Tibial artery (tissue), 4 donors: ENCODE measurements around the gene PDCD7.
A peak's percentile ranks its signal among the peaks of the same experiment; 100 is the strongest.

Source experiments
- DNase-seq, 2 donors: peaks; one replicate each; pipeline ENCODE4 v3.0.0-alpha.2; 2019
- H3K27ac ChIP-seq, 2 donors: fragments of 200-600 bp; sonication (generic) in 1 of 2; 1 replicate in 1 of 2; 2 replicates in 1 of 2; pipeline ENCODE4 v1.5.1; 2018 to 2019; ENCODE audit warnings: mild to moderate bottlenecking in 1 of 2
- H3K27me3 ChIP-seq, 2 donors: fragments of 200-600 bp; sonication (generic) in 1 of 2; one replicate each; pipeline versions ENCODE4 v1.5.1 to v1.6.0; 2016 to 2019
- H3K36me3 ChIP-seq, 3 donors: fragments of 200-600 bp; sonication (generic) in 2 of 3; one replicate each; pipeline ENCODE4 v1.5.1; 2016 to 2019; ENCODE audit warnings: mild to moderate bottlenecking in 2 of 3
- H3K4me1 ChIP-seq, 4 donors: fragments of 200-600 bp; sonication (generic) in 2 of 4; 1 replicate in 3 of 4; 2 replicates in 1 of 4; pipeline ENCODE4 v1.5.1; 2016 to 2019
- H3K4me3 ChIP-seq, 2 donors: fragments of 200-600 bp; sonication (generic) in 1 of 2; 1 replicate in 1 of 2; 2 replicates in 1 of 2; pipeline ENCODE4 v1.5.1; 2018 to 2019; ENCODE audit warnings: mild to moderate bottlenecking in 2 of 2
- H3K9me3 ChIP-seq, 3 donors: fragments of 200-600 bp; sonication (generic) in 1 of 3; one replicate each; pipeline ENCODE4 v1.5.1; 2016 to 2019
- CTCF ChIP-seq, 2 experiments: fragments of 200-600 bp in 1 of 2; fragments of 450-650 bp in 1 of 2; IDR thresholded peaks; one replicate each; pipeline ENCODE4 v1.5.1; 2017 to 2019; ENCODE audit warnings: antibody characterized with exemption in 2 of 2, mild to moderate bottlenecking in 1 of 2, moderate library complexity in 1 of 2
- intact Hi-C: fragments of 100-400 bp; cut with DNase I; formaldehyde crosslinking; loops from one replicate; pipeline ENCODE4 v1.15.0; 2023; ENCODE audit warnings: low total_unique reads

The PDCD7 gene

GRCh38 chr15:65087411-65087810, 46.2 kb downstream of the PDCD7 start:
- H3K27ac ChIP-seq = peak overlapping the region; percentile 95 to 96
- H3K4me1 ChIP-seq = peaks cover 0 to 97% (median 86%) of the 10 kb centered on the region in 4 donors
- no peaks in the 10 kb centered on the region for H3K36me3 ChIP-seq
- intact Hi-C loops = no loop called here
- no peak overlapping the region for H3K4me3 ChIP-seq
- no peak for DNase-seq
- no peak for TF ChIP-seq CTCF (IDR thresholded peaks at IDR 0.05)
- no peaks in the 10 kb centered on the region for H3K27me3 ChIP-seq
- H3K9me3 ChIP-seq = no peaks in the 10 kb centered on the region

- Histone ChIP-seq H3K27ac (peak overlapping the region; percentile 95 to 96), H3K27me3 (no peaks in the 10 kb centered on the region), H3K4me1 (peaks cover 0 to 97% (median 86%) of the 10 kb centered on the region in 4 donors), H3K9me3 (no peaks in the 10 kb centered on the region), H3K4me3 (no peak overlapping the region), H3K36me3 (no peaks in the 10 kb centered on the region)
- TF ChIP-seq CTCF (IDR thresholded peaks at IDR 0.05) = peak in 1 of 2 experiments; percentile 7
- DNase-seq = peak in 1 of 2 donors; percentile 68
- intact Hi-C loops = no loop called here
These were observed 46.9 kb downstream of the PDCD7 start for GRCh38 chr15:65086680-65087111.

- H3K9me3 ChIP-seq = no peaks in the 10 kb centered on the region
- DNase-seq = peak in 1 of 2 donors; percentile 71
- peak; percentile 18 to 31 for TF ChIP-seq CTCF (IDR thresholded peaks at IDR 0.05)
- H3K4me3 ChIP-seq = no peak overlapping the region
- H3K27ac ChIP-seq = peak overlapping the region; percentile 95 to 96
- intact Hi-C loops = no loop called here
- no peaks in the 10 kb centered on the region for H3K27me3 ChIP-seq
- H3K36me3 ChIP-seq = no peaks in the 10 kb centered on the region
- H3K4me1 ChIP-seq = peaks cover 0 to 97% (median 89%) of the 10 kb centered on the region in 4 donors
These were observed 47.5 kb downstream of the PDCD7 start for GRCh38 chr15:65085990-65086679.

- no peak overlapping the region for H3K4me3 ChIP-seq
- no peaks in the 10 kb centered on the region for H3K36me3 ChIP-seq
- DNase-seq = peak in 1 of 2 donors; percentile 81
- H3K27ac ChIP-seq = peak overlapping the region; percentile 95 to 96
- H3K9me3 ChIP-seq = no peaks in the 10 kb centered on the region
- intact Hi-C loops = no loop called here
- no peaks in the 10 kb centered on the region for H3K27me3 ChIP-seq
- no peak for TF ChIP-seq CTCF (IDR thresholded peaks at IDR 0.05)
- peaks cover 0 to 97% (median 89%) of the 10 kb centered on the region in 4 donors for H3K4me1 ChIP-seq
These were observed 48.3 kb downstream of the PDCD7 start for GRCh38 chr15:65085207-65085753.

- intact Hi-C loops = no loop called here
These were observed 49.0 kb downstream of the PDCD7 start for GRCh38 chr15:65084500-65085206.

More at GRCh38 chr15:65084500-65085206, 49.0 kb downstream of the PDCD7 start:
- Histone ChIP-seq H3K9me3 (no peaks in the 10 kb centered on the region), H3K27me3 (no peaks in the 10 kb centered on the region), H3K4me1 (peaks cover 0 to 93% (median 85%) of the 10 kb centered on the region in 4 donors), H3K4me3 (no peak overlapping the region), H3K36me3 (no peaks in the 10 kb centered on the region), H3K27ac (peak overlapping the region; percentile 95 to 96)
- TF ChIP-seq CTCF (IDR thresholded peaks at IDR 0.05) = no peak
- peak in 1 of 2 donors; percentile 58 for DNase-seq
